WTC11 (cell line): Measurements from ENCODE around the gene ELMO1.

ENCODE experiments used
- CREB1 ChIP-seq: sonication (generic); formaldehyde crosslinking; IDR thresholded peaks from 2 replicates; pipeline ENCODE4 v1.8.0; 2023; ENCODE audit warnings: mild to moderate bottlenecking, missing genetic modification reagents
- JUN ChIP-seq: sonication (generic); formaldehyde crosslinking; IDR thresholded peaks from 2 replicates; pipeline ENCODE4 v1.8.0; 2023; ENCODE audit warnings: mild to moderate bottlenecking, missing genetic modification reagents
- NFYB ChIP-seq: sonication (generic); formaldehyde crosslinking; conservative IDR thresholded peaks from 2 replicates; pipeline ENCODE4 v1.8.0; 2022; ENCODE audit warnings: low read depth, missing genetic modification reagents
- SP1 ChIP-seq: sonication (generic); formaldehyde crosslinking; conservative IDR thresholded peaks from 2 replicates; pipeline ENCODE4 v1.8.1; 2022; ENCODE audit warnings: missing genetic modification reagents
- ZNF232 ChIP-seq: sonication (generic); formaldehyde crosslinking; IDR thresholded peaks from 2 replicates; pipeline ENCODE4 v1.8.0; 2022; ENCODE audit warnings: mild to moderate bottlenecking, missing genetic modification reagents
- TF ChIP-seq, protein P1 (sequence below): fragments of 200-600 bp; IDR thresholded peaks from 2 replicates; pipeline ENCODE4 v1.8.0; 2022; ENCODE audit warnings: antibody characterized with exemption
- TF ChIP-seq, protein P2 (sequence below): sonication (generic); formaldehyde crosslinking; IDR thresholded peaks from 2 replicates; pipeline ENCODE4 v1.8.1; 2022; ENCODE audit warnings: low read depth, missing genetic modification reagents, borderline replicate concordance

DNA sequence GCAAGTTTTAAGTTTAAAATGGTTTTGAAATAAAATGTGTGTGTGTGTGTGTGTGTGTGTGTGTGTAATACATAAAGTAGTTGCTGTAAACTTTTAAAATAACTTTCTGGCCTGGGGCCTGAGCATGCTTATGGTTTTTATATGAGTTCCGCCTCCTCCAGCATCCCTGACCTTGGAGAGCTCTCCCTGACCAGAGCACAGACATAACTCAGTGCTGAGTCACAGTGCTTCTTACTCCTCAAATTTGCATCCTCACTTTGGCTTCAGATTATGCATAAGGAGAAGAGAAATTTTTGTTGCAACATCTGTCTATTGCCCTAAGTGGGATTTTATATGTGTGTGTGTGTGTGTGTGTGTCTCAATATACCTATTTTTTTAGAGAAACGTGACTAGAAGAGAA, 200.8 kb downstream of the ELMO1 start:
- TF ChIP-seq, protein P1, sequence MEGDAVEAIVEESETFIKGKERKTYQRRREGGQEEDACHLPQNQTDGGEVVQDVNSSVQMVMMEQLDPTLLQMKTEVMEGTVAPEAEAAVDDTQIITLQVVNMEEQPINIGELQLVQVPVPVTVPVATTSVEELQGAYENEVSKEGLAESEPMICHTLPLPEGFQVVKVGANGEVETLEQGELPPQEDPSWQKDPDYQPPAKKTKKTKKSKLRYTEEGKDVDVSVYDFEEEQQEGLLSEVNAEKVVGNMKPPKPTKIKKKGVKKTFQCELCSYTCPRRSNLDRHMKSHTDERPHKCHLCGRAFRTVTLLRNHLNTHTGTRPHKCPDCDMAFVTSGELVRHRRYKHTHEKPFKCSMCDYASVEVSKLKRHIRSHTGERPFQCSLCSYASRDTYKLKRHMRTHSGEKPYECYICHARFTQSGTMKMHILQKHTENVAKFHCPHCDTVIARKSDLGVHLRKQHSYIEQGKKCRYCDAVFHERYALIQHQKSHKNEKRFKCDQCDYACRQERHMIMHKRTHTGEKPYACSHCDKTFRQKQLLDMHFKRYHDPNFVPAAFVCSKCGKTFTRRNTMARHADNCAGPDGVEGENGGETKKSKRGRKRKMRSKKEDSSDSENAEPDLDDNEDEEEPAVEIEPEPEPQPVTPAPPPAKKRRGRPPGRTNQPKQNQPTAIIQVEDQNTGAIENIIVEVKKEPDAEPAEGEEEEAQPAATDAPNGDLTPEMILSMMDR = no peak
- TF ChIP-seq, protein P2, sequence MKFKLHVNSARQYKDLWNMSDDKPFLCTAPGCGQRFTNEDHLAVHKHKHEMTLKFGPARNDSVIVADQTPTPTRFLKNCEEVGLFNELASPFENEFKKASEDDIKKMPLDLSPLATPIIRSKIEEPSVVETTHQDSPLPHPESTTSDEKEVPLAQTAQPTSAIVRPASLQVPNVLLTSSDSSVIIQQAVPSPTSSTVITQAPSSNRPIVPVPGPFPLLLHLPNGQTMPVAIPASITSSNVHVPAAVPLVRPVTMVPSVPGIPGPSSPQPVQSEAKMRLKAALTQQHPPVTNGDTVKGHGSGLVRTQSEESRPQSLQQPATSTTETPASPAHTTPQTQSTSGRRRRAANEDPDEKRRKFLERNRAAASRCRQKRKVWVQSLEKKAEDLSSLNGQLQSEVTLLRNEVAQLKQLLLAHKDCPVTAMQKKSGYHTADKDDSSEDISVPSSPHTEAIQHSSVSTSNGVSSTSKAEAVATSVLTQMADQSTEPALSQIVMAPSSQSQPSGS = no peak
- TF ChIP-seq ZNF232 (CRISPR knock-in tag) (no peak), CREB1 (CRISPR knock-in tag) (no peak), NFYB (CRISPR knock-in tag) (no peak), JUN (CRISPR knock-in tag) (no peak), SP1 (no peak)
